GM12878 (cell line): ENCODE data around the gene EYA2.

ENCODE experiments used
- EGR1 ChIP-seq, 2 experiments: IDR thresholded peaks; 1 replicate in 1 of 2; 2 replicates in 1 of 2; pipeline ENCODE4 v1.6.1; 2011 to 2012; ENCODE audit warnings: low read depth in 2 of 2, low read length in 2 of 2, borderline replicate concordance in 1 of 2, mild to moderate bottlenecking in 1 of 2, moderate library complexity in 1 of 2
- POLR2A ChIP-seq: IDR thresholded peaks from 2 replicates; pipeline ENCODE4 v1.6.1; 2011; ENCODE audit warnings: low read depth, mild to moderate bottlenecking, low read length
- SIN3A ChIP-seq: IDR thresholded peaks from 2 replicates; pipeline ENCODE4 v1.6.1; 2012; ENCODE audit warnings: low read depth, low read length, improper control_type of control experiment
- SP1 ChIP-seq: IDR thresholded peaks from one replicate; pipeline ENCODE4 v1.6.1; 2011; ENCODE audit warnings: low read depth, low read length
- TARDBP ChIP-seq: IDR thresholded peaks from 2 replicates; pipeline ENCODE4 v1.6.1; 2016; ENCODE audit warnings: borderline replicate concordance
- TF ChIP-seq, protein P1 (sequence below): fragments of 450-650 bp; formaldehyde crosslinking; IDR thresholded peaks from 2 replicates; pipeline ENCODE4 v1.4.0; 2020; ENCODE audit warnings: mild to moderate bottlenecking, moderate library complexity
- TF ChIP-seq, protein P2 (sequence below): IDR thresholded peaks from 2 replicates; pipeline ENCODE4 v1.6.1; 2011; ENCODE audit warnings: low read depth, mild to moderate bottlenecking, low read length, moderate library complexity, borderline replicate concordance; ENCODE audit errors: extremely low read depth
- TF ChIP-seq, protein P3 (sequence below), 3 experiments: IDR thresholded peaks in 2 of 3; conservative IDR thresholded peaks in 1 of 3; 2 replicates each; pipeline ENCODE4 v1.5.1; 2011; ENCODE audit warnings: low read depth in 3 of 3, low read length in 3 of 3, mild to moderate bottlenecking in 3 of 3, control low read depth in 2 of 3, moderate library complexity in 2 of 3, inconsistent platforms in 1 of 3, mixed read lengths in 1 of 3; ENCODE audit not compliant: control insufficient read depth in 2 of 3, insufficient read depth in 1 of 3; ENCODE audit errors: extremely low read depth in 1 of 3

DNA sequence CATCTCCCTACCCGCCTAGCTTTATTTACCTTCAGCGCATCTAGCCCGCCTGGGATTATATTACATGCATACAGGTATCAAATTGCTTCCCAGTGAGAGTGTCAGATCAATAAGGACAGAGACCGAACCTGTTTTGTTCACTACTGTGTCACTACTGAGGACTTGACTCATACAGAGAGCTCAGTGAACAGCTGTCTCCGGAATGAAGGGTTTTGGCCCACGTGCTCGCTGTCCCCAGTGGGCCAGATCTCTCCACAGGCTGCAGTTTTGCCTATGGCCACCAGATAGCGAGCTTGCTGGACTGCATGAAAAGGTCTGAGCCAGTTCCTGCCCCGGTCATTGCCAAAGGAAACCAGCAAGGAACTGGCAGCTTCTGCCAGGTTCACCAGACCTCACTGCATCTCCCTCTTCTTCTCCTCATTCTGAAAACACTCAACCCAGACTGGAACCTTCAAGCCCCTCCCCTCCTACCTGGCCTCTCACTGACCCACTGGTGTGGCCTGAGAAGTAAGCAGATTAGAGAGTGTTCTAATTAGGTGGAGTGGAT, 311.0 kb downstream of the EYA2 start:
- TF ChIP-seq EGR1 (IDR thresholded peaks at IDR 0.05; ENCODE audit: borderline replicate concordance in 1 of 2, low read depth in 2 of 2, low read length in 2 of 2) (no peak), POLR2A (no peak), SIN3A (no peak), SP1 (no peak), TARDBP (no peak)
- TF ChIP-seq, protein P1, sequence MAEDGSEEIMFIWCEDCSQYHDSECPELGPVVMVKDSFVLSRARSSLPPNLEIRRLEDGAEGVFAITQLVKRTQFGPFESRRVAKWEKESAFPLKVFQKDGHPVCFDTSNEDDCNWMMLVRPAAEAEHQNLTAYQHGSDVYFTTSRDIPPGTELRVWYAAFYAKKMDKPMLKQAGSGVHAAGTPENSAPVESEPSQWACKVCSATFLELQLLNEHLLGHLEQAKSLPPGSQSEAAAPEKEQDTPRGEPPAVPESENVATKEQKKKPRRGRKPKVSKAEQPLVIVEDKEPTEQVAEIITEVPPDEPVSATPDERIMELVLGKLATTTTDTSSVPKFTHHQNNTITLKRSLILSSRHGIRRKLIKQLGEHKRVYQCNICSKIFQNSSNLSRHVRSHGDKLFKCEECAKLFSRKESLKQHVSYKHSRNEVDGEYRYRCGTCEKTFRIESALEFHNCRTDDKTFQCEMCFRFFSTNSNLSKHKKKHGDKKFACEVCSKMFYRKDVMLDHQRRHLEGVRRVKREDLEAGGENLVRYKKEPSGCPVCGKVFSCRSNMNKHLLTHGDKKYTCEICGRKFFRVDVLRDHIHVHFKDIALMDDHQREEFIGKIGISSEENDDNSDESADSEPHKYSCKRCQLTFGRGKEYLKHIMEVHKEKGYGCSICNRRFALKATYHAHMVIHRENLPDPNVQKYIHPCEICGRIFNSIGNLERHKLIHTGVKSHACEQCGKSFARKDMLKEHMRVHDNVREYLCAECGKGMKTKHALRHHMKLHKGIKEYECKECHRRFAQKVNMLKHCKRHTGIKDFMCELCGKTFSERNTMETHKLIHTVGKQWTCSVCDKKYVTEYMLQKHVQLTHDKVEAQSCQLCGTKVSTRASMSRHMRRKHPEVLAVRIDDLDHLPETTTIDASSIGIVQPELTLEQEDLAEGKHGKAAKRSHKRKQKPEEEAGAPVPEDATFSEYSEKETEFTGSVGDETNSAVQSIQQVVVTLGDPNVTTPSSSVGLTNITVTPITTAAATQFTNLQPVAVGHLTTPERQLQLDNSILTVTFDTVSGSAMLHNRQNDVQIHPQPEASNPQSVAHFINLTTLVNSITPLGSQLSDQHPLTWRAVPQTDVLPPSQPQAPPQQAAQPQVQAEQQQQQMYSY (CRISPR knock-in tag) = no peak
- TF ChIP-seq, protein P2, sequence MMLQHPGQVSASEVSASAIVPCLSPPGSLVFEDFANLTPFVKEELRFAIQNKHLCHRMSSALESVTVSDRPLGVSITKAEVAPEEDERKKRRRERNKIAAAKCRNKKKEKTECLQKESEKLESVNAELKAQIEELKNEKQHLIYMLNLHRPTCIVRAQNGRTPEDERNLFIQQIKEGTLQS = no peak
- TF ChIP-seq, protein P3, sequence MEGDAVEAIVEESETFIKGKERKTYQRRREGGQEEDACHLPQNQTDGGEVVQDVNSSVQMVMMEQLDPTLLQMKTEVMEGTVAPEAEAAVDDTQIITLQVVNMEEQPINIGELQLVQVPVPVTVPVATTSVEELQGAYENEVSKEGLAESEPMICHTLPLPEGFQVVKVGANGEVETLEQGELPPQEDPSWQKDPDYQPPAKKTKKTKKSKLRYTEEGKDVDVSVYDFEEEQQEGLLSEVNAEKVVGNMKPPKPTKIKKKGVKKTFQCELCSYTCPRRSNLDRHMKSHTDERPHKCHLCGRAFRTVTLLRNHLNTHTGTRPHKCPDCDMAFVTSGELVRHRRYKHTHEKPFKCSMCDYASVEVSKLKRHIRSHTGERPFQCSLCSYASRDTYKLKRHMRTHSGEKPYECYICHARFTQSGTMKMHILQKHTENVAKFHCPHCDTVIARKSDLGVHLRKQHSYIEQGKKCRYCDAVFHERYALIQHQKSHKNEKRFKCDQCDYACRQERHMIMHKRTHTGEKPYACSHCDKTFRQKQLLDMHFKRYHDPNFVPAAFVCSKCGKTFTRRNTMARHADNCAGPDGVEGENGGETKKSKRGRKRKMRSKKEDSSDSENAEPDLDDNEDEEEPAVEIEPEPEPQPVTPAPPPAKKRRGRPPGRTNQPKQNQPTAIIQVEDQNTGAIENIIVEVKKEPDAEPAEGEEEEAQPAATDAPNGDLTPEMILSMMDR (IDR thresholded peaks at IDR 0.05 in 2 of 3, conservative IDR thresholded peaks at IDR 0.05 in 1 of 3; ENCODE audit: control insufficient read depth in 2 of 3, extremely low read depth in 1 of 3, insufficient read depth in 1 of 3, low read depth in 3 of 3, low read length in 3 of 3) = peak; percentile 62 to 76 (median 64)
